Activated CD4-positive, alpha-beta T cell treated with anti-CD3 and anti-CD28 coated beads, Interleukin-2, amount 10 ng/mL, durations not matched to agents 7 days and 5 days (primary cell): ENCODE results near the gene REEP2. TPM values are rescaled to one million over a fixed set of nuclear protein-coding genes. Genes with fewer than 3 reads are reported as not detected.
A peak's percentile ranks its signal among the peaks of the same experiment; 100 is the strongest.
"Not testable (repeated sequence)": the region's sequence is repeated elsewhere in the genome, so short reads cannot be mapped to it uniquely, and the experiment has no call there.

ENCODE experiments used
- CTCF ChIA-PET: fragments of 350-600 bp; sonication (Branson Sonifier 250); formaldehyde crosslinking; loops from one replicate; lab custom pipeline; 2021; ENCODE audit warnings: antibody characterized with exemption; lab: Charles Lee
- POLR2A ChIA-PET: fragments of 350-600 bp; sonication (Branson Sonifier 250); formaldehyde crosslinking; loops from one replicate; lab custom pipeline; 2021; ENCODE audit warnings: antibody characterized with exemption; lab: Charles Lee
- DNase-seq: peaks from one replicate; pipeline ENCODE4 v3.0.0-alpha.2; 2020
- H3K27ac Mint-ChIP-seq: one replicate; pipeline ENCODE4 v1.8.0; 2021; ENCODE audit warnings: mild to moderate bottlenecking, moderate library complexity, mixed read lengths
- H3K27me3 Mint-ChIP-seq: one replicate; pipeline ENCODE4 v1.8.0; 2021; ENCODE audit warnings: mixed read lengths
- H3K36me3 Mint-ChIP-seq: one replicate; pipeline ENCODE4 v1.8.0; 2021; ENCODE audit warnings: low read depth, mixed read lengths
- H3K4me1 Mint-ChIP-seq: one replicate; pipeline ENCODE4 v1.8.0; 2021; ENCODE audit warnings: mixed read lengths
- H3K4me3 Mint-ChIP-seq: one replicate; pipeline ENCODE4 v1.8.0; 2021; ENCODE audit warnings: mild to moderate bottlenecking, moderate library complexity, mixed read lengths
- H3K9me3 Mint-ChIP-seq: one replicate; pipeline ENCODE4 v1.8.0; 2021; ENCODE audit warnings: mixed read lengths
- total RNA-seq, 2 experiments: library from RNA; stranded (reverse); gene quantifications; one replicate each; pipeline ENCODE4 v1.2.3, GENCODE V29; 2021

Gene REEP2
- total RNA-seq, result under 1 TPM; 0.62 to 0.77 TPM

- H3K4me3 Mint-ChIP-seq, result peak within 1 kb of the TSS; percentile 71
- no peaks in the 10 kb centered on the region for H3K9me3 Mint-ChIP-seq
- H3K36me3 Mint-ChIP-seq, result peaks cover 22% of the 10 kb centered on the region
- peaks cover 2% of the 10 kb centered on the region for H3K27me3 Mint-ChIP-seq
- H3K4me1 Mint-ChIP-seq, result peaks cover 9% of the 10 kb centered on the region
- CTCF ChIA-PET, result interaction anchor here (2.5 to 8.1 kb wide), 3 partner anchors 12 to 86 kb away, joined by 10 to 49 read pairs (median 13); partner anchors contain the start of genes EGR1 and KDM3B
- H3K27ac Mint-ChIP-seq, result peak within 1 kb of the TSS; percentile 41
- POLR2A ChIA-PET, result no interaction called here
- DNase-seq, result peak; percentile 57
Observed at GRCh38 chr5:138438724-138439476, at the start of gene REEP2. Gene REEP2, plus strand, starts transcription at chr5:138439057. Its CDS starts 152 bp downstream, at chr5:138439209.

- CTCF ChIA-PET, result interaction anchor here (1.4 to 12.3 kb wide), 2 partner anchors 8 to 36 kb away, joined by 3 to 73 read pairs; partner anchors contain the start of gene KDM3B
- Mint-ChIP-seq H3K4me1 (no peaks in the 10 kb centered on the region), H3K27ac (no peak overlapping the region), H3K4me3 (no peak overlapping the region), H3K9me3 (no peaks in the 10 kb centered on the region), H3K36me3 (peaks cover 41% of the 10 kb centered on the region), H3K27me3 (no peaks in the 10 kb centered on the region)
- no peak for DNase-seq
- POLR2A ChIA-PET, result no interaction called here
Observed at GRCh38 chr5:138389332-138389731, 49.5 kb upstream of the REEP2 start.

- peaks cover 47% of the 10 kb centered on the region for H3K36me3 Mint-ChIP-seq
- CTCF ChIA-PET, result interaction anchor here (1.0 kb wide), 2 partner anchors 19 to 38 kb away, joined by 3 to 4 read pairs; partner anchors contain the start of gene KDM3B
- H3K4me3 Mint-ChIP-seq, H3K27me3 Mint-ChIP-seq, H3K4me1 Mint-ChIP-seq, H3K9me3 Mint-ChIP-seq, DNase-seq, POLR2A ChIA-PET: not testable (repeated sequence)
- peak overlapping the region; percentile 51 for H3K27ac Mint-ChIP-seq
Observed at GRCh38 chr5:138389911-138390310, 48.9 kb upstream of the REEP2 start.

- ChIA-PET CTCF (interaction anchor here (1.2 to 2.0 kb wide), 4 partner anchors 11 to 39 kb away, joined by 3 to 8 read pairs (median 4); partner anchors contain the start of gene KDM3B), POLR2A (no interaction called here)
- Mint-ChIP-seq H3K27me3 (no peaks in the 10 kb centered on the region), H3K27ac (no peak overlapping the region), H3K36me3 (peaks cover 40% of the 10 kb centered on the region), H3K4me3 (no peak overlapping the region), H3K4me1 (no peaks in the 10 kb centered on the region), H3K9me3 (no peaks in the 10 kb centered on the region)
- DNase-seq, result no peak
Observed at GRCh38 chr5:138391859-138392386, 46.9 kb upstream of the REEP2 start.

GRCh38 chr5:138402640-138403039 is 36.2 kb upstream of the REEP2 start:
- Mint-ChIP-seq H3K27ac (peak overlapping the region; percentile 39), H3K36me3 (peaks cover 56% of the 10 kb centered on the region), H3K27me3 (no peaks in the 10 kb centered on the region), H3K9me3 (no peaks in the 10 kb centered on the region), H3K4me1 (peaks cover 25% of the 10 kb centered on the region), H3K4me3 (no peak overlapping the region)
- ChIA-PET CTCF (interaction anchor here (0.8 to 3.1 kb wide), 6 partner anchors 9 to 50 kb away, joined by 3 to 14 read pairs (median 4); partner anchors contain the start of gene KDM3B), POLR2A (no interaction called here)
- peak; percentile 12 for DNase-seq

GRCh38 chr5:138408023-138408422 is 30.8 kb upstream of the REEP2 start:
- Mint-ChIP-seq H3K9me3 (no peaks in the 10 kb centered on the region), H3K4me3 (no peak overlapping the region), H3K27ac (no peak overlapping the region), H3K4me1 (peaks cover 14% of the 10 kb centered on the region), H3K27me3 (no peaks in the 10 kb centered on the region), H3K36me3 (peaks cover 45% of the 10 kb centered on the region)
- peak; percentile 16 for DNase-seq
- ChIA-PET CTCF (interaction anchor here (0.7 to 1.5 kb wide), 7 partner anchors 9 to 1082 kb away, joined by 3 to 4 read pairs (median 3); no protein-coding TSS in a partner anchor), POLR2A (no interaction called here)

- H3K27me3 Mint-ChIP-seq, H3K4me1 Mint-ChIP-seq, H3K4me3 Mint-ChIP-seq, H3K27ac Mint-ChIP-seq, POLR2A ChIA-PET, H3K9me3 Mint-ChIP-seq: not testable (repeated sequence)
- H3K36me3 Mint-ChIP-seq, result peaks cover 38% of the 10 kb centered on the region
- peak; percentile 16 for DNase-seq
- CTCF ChIA-PET, result interaction anchor here (0.6 to 3.6 kb wide), 7 partner anchors 9 to 670 kb away, joined by 3 to 16 read pairs (median 4); no protein-coding TSS in a partner anchor
Observed at GRCh38 chr5:138410996-138411640, 27.7 kb upstream of the REEP2 start.

GRCh38 chr5:138418444-138418843 is 20.4 kb upstream of the REEP2 start:
- POLR2A ChIA-PET, result no interaction called here
- Mint-ChIP-seq H3K27ac (no peak overlapping the region), H3K36me3 (peaks cover 43% of the 10 kb centered on the region), H3K27me3 (no peaks in the 10 kb centered on the region), H3K9me3 (no peaks in the 10 kb centered on the region), H3K4me3 (no peak overlapping the region), H3K4me1 (peaks cover 8% of the 10 kb centered on the region)
- DNase-seq, result no peak
- CTCF ChIA-PET, result interaction anchor here (0.5 kb wide), 1 partner anchor 108 kb away, joined by 3 read pairs; no protein-coding TSS in a partner anchor

- Mint-ChIP-seq H3K4me1 (no peaks in the 10 kb centered on the region), H3K27me3 (no peaks in the 10 kb centered on the region), H3K4me3 (no peak overlapping the region), H3K9me3 (no peaks in the 10 kb centered on the region), H3K27ac (no peak overlapping the region), H3K36me3 (peaks cover 59% of the 10 kb centered on the region)
- POLR2A ChIA-PET, result no interaction called here
- DNase-seq, result no peak
- CTCF ChIA-PET, result interaction anchor here (1.0 to 1.6 kb wide), 4 partner anchors 10 to 73 kb away, joined by 3 to 4 read pairs (median 3); no protein-coding TSS in a partner anchor
Observed at GRCh38 chr5:138425079-138425478, 13.8 kb upstream of the REEP2 start.

GRCh38 chr5:138435943-138436342 is 2.9 kb upstream of the REEP2 start:
- H3K9me3 Mint-ChIP-seq, result no peaks in the 10 kb centered on the region
- ChIA-PET POLR2A (no interaction called here), CTCF (interaction anchor here (0.8 to 8.1 kb wide), 2 partner anchors 11 to 14 kb away, joined by 3 to 49 read pairs; no protein-coding TSS in a partner anchor)
- H3K4me3 Mint-ChIP-seq, result no peak overlapping the region
- peaks cover 9% of the 10 kb centered on the region for H3K4me1 Mint-ChIP-seq
- H3K27ac Mint-ChIP-seq, result no peak overlapping the region
- H3K27me3 Mint-ChIP-seq, result peaks cover 2% of the 10 kb centered on the region
- H3K36me3 Mint-ChIP-seq, result peaks cover 35% of the 10 kb centered on the region
- no peak for DNase-seq

GRCh38 chr5:138438003-138438723 is 694 bp upstream of the REEP2 start:
- H3K27ac Mint-ChIP-seq, result peak overlapping the region; percentile 41
- H3K9me3 Mint-ChIP-seq, result no peaks in the 10 kb centered on the region
- H3K4me3 Mint-ChIP-seq, result peak overlapping the region; percentile 57
- peaks cover 9% of the 10 kb centered on the region for H3K4me1 Mint-ChIP-seq
- CTCF ChIA-PET, result interaction anchor here (0.7 to 8.1 kb wide), 4 partner anchors 12 to 85 kb away, joined by 3 to 49 read pairs (median 12); partner anchors contain the start of genes EGR1 and KDM3B
- POLR2A ChIA-PET, result no interaction called here
- H3K36me3 Mint-ChIP-seq, result peaks cover 22% of the 10 kb centered on the region
- DNase-seq, result no peak
- peaks cover 2% of the 10 kb centered on the region for H3K27me3 Mint-ChIP-seq
